Stimulated activated CD8-positive, alpha-beta memory T cell treated with anti-CD3 and anti-CD28 coated beads, Interleukin-4, amount 100 ng/mL, for 4 hours (primary cell): ENCODE results near the gene NRCAM.
"Not testable (repeated sequence)": the region's sequence is repeated elsewhere in the genome, so short reads cannot be mapped to it uniquely, and the experiment has no call there.

Source experiments
- DNase-seq, 2 donors: peaks; one replicate each; pipeline ENCODE4 v3.0.0-alpha.2; 2020; ENCODE audit warnings: low read depth in 2 of 2, low spot score in 1 of 2

NRCAM gene

GRCh38 chr7:108403597-108404217 is 52.5 kb downstream of the NRCAM start:
- DNase-seq = no peak

- no peak for DNase-seq
Observed at GRCh38 chr7:108402865-108403264, 53.4 kb downstream of the NRCAM start.

- DNase-seq = no peak
Observed at GRCh38 chr7:108396080-108396479, 60.2 kb downstream of the NRCAM start.

DNA sequence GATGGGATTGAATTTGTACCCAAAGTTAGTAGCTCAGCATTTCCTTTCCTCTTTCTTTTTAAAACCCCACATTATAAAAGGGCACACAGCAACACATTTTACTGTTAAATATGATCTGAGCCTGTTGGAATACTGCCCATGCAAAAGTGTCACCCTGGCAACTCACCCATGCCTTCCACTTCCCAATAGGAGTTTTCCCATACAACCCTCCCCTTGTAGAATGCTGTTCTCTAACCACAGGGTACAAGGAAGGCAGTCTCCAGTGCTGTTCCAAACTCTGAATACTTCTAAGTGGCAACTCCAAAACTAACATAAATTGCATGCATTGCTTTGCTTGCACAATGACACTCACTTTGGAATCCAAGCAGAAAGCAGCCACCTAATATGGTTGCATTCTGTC is 60.8 kb downstream of the NRCAM start:
- DNase-seq = no peak

DNA sequence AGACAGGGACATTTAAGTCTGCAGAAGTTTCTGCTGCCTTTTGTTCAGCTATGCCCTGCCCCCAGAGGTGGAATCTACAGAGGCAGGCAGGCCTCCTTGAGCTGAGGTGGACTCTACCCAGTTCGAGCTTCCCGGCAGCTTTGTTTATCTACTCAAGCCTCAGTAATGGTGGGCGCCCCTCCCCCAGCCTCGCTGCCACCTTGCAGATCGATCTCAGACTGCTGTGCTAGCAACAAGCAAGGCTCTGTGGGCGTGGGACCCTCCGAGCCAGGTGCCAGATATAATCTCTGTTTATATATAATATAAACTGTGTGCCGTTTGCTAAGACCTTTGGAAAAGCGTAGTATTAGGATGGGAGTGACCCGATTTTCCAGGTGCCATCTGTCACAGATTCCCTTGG is 63.1 kb downstream of the NRCAM start:
- DNase-seq = not testable (repeated sequence)

GRCh38 chr7:108387686-108388085 is 68.5 kb downstream of the NRCAM start:
- not testable (repeated sequence) for DNase-seq

- DNase-seq = no peak
Observed at GRCh38 chr7:108385834-108386422, 70.3 kb downstream of the NRCAM start.

GRCh38 chr7:108384716-108385483 is 71.3 kb downstream of the NRCAM start:
- no peak for DNase-seq

DNA sequence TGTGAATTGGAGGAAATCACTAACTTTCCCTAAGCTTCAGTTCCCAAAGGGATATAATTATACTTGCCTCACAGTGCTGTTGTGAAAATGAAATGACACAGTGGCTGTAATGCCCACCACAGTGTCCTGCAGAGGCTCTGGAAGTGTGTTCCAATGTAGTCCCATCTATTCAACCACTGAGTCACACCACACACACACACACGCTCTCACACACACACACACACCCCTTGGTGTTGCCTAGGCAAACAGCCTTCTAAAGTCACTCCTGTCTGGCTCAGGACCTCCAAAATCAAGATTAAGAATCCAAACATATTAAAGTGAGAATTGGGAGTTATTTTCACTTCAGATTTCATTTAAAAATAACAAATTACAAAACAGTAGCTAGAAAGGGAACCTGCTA is 73.3 kb downstream of the NRCAM start:
- no peak for DNase-seq

DNA sequence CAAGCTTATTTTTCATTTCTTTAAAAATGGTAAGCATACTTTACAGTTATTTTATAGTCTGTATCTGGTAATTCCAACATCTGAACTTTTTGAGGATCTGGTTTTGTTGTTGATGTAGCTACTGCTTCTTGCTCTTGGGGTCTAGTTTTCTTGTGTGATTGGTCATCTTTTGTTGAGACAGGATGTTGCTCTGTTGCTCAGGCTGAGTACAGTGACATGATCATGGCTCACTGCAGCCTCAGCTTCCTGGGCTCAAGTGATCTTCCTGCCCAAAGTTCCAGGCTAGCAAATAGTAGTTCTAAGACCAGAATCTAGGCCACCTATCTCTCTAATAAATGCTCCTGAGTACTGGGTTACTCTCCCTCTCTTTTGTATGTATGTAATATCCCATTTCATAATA is 75.7 kb downstream of the NRCAM start:
- DNase-seq = no peak

DNA sequence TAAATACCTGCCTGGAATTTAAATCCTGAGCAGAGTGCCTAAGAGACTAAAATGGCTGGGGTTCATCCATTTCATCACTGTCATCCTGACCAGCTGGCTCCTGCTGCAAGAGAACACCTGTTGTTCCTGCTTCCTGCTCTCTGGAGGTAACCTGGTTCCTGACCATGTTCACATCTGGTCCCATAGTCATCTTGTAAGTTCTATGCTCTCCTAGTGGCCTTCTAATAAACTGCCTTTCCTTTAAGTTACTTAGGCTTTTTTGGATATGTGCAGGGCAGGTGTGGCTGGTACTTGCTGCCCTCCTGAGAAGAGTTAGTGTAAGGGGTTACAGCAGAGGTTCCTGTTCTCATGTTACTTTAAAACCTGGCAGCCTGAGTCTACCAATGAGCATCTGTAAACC is 80.0 kb downstream of the NRCAM start:
- DNase-seq = no peak

- DNase-seq = no peak
Observed at GRCh38 chr7:108375668-108376067, 80.6 kb downstream of the NRCAM start.

- DNase-seq = no peak
Observed at GRCh38 chr7:108374899-108375298, 81.3 kb downstream of the NRCAM start.

GRCh38 chr7:108372618-108373017 is 83.6 kb downstream of the NRCAM start:
- no peak for DNase-seq

GRCh38 chr7:108370616-108371015 is 85.6 kb downstream of the NRCAM start:
- DNase-seq = no peak

- DNase-seq = no peak
Observed at GRCh38 chr7:108368466-108368865, 87.8 kb downstream of the NRCAM start.

DNA sequence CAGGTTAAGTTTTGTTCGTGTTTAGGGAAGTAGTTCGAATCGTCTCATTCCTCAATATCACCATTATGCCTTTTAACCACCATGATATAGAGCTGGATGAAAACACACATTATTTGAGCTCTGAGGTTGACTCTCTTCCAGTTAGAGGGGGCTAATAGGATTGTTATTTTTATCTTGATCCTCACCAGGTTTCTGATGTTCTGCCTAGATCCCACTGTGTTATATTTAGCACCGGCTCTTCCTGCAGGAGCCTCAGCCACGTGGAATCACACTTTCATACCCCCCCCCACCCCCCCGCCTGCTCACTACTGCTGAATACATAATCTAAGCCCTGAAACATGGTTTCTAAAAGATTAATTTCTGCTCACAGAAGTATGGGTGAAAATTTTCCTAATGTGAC is 88.3 kb downstream of the NRCAM start:
- DNase-seq = no peak

- no peak for DNase-seq
Observed at GRCh38 chr7:108367314-108367713, 88.9 kb downstream of the NRCAM start.

DNA sequence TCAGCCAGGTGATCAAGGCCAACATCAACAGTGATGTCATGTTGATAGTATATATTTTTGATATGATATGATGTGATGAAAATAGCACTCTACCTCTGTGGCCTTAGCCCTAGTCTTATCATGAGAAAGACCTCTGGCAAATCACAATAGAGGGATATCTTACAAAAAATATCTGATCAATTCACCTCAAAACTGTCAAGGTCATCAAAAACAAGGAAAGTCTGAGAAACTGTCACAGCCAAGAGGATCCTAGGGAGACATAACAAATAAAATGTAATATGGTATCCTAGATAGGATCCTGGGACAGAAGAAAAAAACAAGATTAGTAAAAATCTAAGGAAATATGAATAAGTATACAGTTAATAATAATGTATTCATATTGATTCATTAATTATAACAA is 92.6 kb downstream of the NRCAM start:
- DNase-seq = no peak

DNA sequence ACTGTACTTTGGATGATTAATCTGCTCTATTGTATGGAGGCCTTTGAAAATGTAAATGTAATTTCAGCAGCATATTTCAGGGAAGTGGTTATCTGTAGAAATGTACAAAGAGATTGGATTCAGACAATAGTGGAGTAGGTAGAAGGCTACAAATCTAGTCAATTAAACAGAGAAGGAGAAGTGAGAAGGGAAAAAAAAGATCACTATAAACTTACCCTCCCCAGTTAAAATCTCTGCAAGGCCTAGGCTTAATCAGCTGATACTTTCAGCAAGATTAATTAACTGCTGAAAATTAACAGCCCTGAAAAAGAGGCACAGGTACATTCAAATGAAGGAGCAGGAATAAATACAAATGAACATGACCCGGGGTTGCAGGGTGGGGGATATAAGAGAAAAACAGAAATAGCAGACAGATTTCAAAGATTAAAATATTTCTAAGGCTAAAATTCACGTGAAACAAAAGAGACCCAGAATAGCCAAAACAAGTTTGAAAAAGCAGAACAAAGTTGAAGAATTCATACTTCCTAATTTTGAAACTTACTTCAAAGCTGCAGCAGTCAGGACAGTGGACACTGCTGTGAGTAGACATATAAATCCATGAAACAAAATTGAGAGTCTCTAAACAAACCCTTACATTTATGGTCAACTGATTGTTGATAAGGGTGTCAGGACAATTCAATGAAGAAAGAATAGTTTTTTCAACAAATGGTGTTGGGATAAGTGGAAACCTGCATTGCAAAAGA is 96.0 kb downstream of the NRCAM start:
- no peak for DNase-seq

DNA sequence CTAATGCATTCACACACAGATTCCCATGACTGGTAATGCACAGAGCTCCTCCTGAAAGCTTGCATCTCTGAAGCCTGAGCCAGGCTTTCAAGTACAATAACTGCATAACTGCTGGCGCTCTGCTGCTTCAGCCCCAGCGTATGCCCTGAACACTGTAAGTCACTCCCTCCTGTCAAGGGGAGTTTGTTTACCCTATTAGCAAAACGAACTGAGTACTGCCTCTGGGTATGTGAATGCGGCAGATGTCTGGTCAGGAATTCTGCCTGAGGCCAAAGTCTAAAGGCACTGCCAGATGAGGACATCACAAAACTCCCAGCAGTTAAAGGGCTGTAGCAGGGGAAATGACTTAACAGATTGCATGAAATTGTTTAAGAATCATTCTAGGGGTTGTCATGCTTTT is 97.7 kb downstream of the NRCAM start:
- no peak for DNase-seq

DNA sequence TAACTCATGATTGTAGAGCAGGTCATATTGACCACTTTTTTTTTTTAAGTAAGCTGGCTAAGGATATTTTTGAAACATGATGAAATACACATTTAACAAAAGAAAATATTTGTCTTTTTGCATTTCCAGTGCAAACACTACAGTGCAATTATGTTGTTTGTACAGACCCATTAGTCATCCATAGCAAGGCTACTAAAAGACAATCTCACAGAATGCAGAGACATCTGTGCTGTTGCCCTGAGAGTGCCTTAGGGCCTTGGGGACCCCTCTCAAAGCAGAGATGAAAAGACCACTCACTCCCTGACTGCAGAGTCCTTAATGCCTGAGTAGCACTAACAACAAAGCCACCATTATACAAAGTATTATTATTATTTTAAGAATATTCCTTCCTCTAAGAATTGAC is 104.5 kb downstream of the NRCAM start:
- DNase-seq = no peak
